Lung (tissue), 12 donors: ENCODE data around the gene JDP2. TPM values are rescaled to one million over a fixed set of nuclear protein-coding genes. Genes with fewer than 3 reads are reported as not detected.

Experiments
- ATAC-seq: fragments of 200-7000 bp; cut with Tn5 transposase; one replicate; pipeline ENCODE4 v1.9.1; 2020; ENCODE audit warnings: moderate number of reproducible peaks; ENCODE audit not compliant: insufficient read depth, low FRiP score
- DNase-seq, 3 donors: peaks; one replicate each; pipeline ENCODE4 v3.0.0-alpha.2; 2013 to 2017
- H3K27ac ChIP-seq, 2 donors: one replicate each; pipeline ENCODE4 v1.5.1; 2013; ENCODE audit warnings: mild to moderate bottlenecking in 2 of 2, moderate library complexity in 2 of 2, control low read depth in 1 of 2, inconsistent platforms in 1 of 2, low read depth in 1 of 2, low read length in 1 of 2
- H3K27me3 ChIP-seq, 3 donors: one replicate each; pipeline ENCODE4 v1.5.1; 2013; ENCODE audit warnings: low read length in 2 of 3; ENCODE audit not compliant: control insufficient read depth in 3 of 3, insufficient read depth in 3 of 3
- H3K36me3 ChIP-seq, 4 donors: one replicate each; pipeline ENCODE4 v1.5.1; 2013; ENCODE audit warnings: low read length in 4 of 4, mild to moderate bottlenecking in 1 of 4, moderate library complexity in 1 of 4; ENCODE audit not compliant: control insufficient read depth in 4 of 4, insufficient read depth in 4 of 4
- H3K4me1 ChIP-seq, 5 donors: one replicate each; pipeline ENCODE4 v1.5.1; 2013; ENCODE audit warnings: low read length in 5 of 5, mild to moderate bottlenecking in 2 of 5, moderate library complexity in 1 of 5; ENCODE audit not compliant: control insufficient read depth in 5 of 5, insufficient read depth in 5 of 5
- H3K4me3 ChIP-seq: one replicate; pipeline ENCODE4 v1.5.1; 2013; ENCODE audit warnings: mild to moderate bottlenecking, control low read depth, moderate library complexity
- H3K9ac ChIP-seq, 2 donors: one replicate each; pipeline ENCODE4 v1.5.1; 2013; ENCODE audit warnings: low read length in 2 of 2, control low read depth in 1 of 2; ENCODE audit not compliant: insufficient read depth in 1 of 2
- H3K9me3 ChIP-seq, 4 donors: one replicate each; pipeline ENCODE4 v1.5.1; 2013; ENCODE audit warnings: low read length in 3 of 4, mild to moderate bottlenecking in 1 of 4, moderate library complexity in 1 of 4; ENCODE audit not compliant: control insufficient read depth in 4 of 4, insufficient read depth in 3 of 4
- WGBS, 2 donors: extraction: QIAGEN DNeasy Blood & Tissue Kit; methylation state at CpG; one replicate each; pipeline ENCODE4 v1.1.7; 2013; 5-methylcytosine and 5-hydroxymethylcytosine counted together
- polyA plus RNA-seq, 2 donors: library from polyadenylated mRNA; stranded (reverse); fragments of 200-250 nt; gene quantifications; one replicate each; pipeline ENCODE4 v1.2.1, GENCODE V29; 2013
- total RNA-seq, 2 donors: library from RNA; depleted of rRNA in 1 of 2; stranded (reverse); fragments of >200 nt in 1 of 2; gene quantifications; one replicate each; pipeline ENCODE4 v1.2.1, GENCODE V29; 2014 to 2021
- TF ChIP-seq, protein P1 (sequence below): IDR thresholded peaks from 2 replicates; pipeline ENCODE4 v1.5.1; 2012; ENCODE audit warnings: mild to moderate bottlenecking; ENCODE audit errors: control extremely low read depth, extremely low read depth
- donor health status: control.
- donor health status: control.
- donor health status: Bipolar disorder and iron deficiency.
- donor health status: healthy.
- donor health status: DM: yes; HTN: yes; CAD: no.

JDP2 gene
- total and polyA plus RNA-seq, 4 donors = 34.8 to 88.9 (median 57.7) TPM

- Histone ChIP-seq H3K9ac (peak overlapping the region in 1 of 2 donors; percentile 69), H3K27me3 (no peaks in the 10 kb centered on the region), H3K27ac (peak overlapping the region; percentile 30 to 91), H3K36me3 (peaks cover 0 to 14% (median 2%) of the 10 kb centered on the region in 4 donors), H3K4me3 (no peak overlapping the region), H3K4me1 (peaks cover 22 to 72% (median 41%) of the 10 kb centered on the region in 5 donors), H3K9me3 (no peaks in the 10 kb centered on the region)
- WGBS, 2 donors = 43 to 51% methylated on average over 14 of the region's 14 CpGs
- DNase-seq (peak; percentile 93 to 94 (median 94)), ATAC-seq (peak; percentile 50)
- TF ChIP-seq, protein P1, sequence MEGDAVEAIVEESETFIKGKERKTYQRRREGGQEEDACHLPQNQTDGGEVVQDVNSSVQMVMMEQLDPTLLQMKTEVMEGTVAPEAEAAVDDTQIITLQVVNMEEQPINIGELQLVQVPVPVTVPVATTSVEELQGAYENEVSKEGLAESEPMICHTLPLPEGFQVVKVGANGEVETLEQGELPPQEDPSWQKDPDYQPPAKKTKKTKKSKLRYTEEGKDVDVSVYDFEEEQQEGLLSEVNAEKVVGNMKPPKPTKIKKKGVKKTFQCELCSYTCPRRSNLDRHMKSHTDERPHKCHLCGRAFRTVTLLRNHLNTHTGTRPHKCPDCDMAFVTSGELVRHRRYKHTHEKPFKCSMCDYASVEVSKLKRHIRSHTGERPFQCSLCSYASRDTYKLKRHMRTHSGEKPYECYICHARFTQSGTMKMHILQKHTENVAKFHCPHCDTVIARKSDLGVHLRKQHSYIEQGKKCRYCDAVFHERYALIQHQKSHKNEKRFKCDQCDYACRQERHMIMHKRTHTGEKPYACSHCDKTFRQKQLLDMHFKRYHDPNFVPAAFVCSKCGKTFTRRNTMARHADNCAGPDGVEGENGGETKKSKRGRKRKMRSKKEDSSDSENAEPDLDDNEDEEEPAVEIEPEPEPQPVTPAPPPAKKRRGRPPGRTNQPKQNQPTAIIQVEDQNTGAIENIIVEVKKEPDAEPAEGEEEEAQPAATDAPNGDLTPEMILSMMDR = no peak
Observed at GRCh38 chr14:75452900-75453816, 25.3 kb downstream of the JDP2 start.

GRCh38 chr14:75453817-75454434, 26.1 kb downstream of the JDP2 start:
- 56 to 75% methylated on average over 14 of the region's 14 CpGs for WGBS, 2 donors

DNA sequence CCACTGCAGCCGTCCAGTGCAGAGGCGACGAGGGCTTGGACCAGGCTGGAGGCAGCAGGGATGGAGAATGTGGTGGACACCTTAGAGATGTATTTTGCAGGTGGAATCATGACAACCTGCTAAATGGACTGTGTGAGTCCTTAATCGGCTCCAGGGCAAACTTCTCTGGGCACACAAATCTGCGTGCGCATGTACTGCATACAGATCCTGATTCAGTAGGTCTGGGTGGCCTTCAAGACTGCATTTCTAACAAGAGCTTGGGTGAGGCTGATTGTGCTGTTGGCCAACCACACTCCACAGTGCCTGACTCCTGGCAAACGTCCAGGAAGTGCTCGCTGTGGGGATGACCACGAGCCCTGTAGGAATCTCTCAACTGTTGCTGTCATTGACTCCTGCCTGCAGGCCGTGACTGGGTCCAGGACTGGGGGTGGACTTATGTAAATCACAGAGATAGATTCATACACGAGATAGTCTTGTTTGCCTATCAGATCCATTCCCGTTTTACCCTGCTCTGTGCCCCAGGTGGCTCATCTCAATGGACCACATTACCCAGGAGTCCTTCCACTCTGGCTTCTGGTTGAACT, 27.2 kb downstream of the JDP2 start:
- no peaks in the 10 kb centered on the region for H3K9me3 ChIP-seq
- no peak overlapping the region for H3K9ac ChIP-seq
- H3K27ac ChIP-seq = peak overlapping the region; percentile 24 to 47
- WGBS, 2 donors = 57 to 60% methylated on average over 12 of the region's 12 CpGs
- TF ChIP-seq, protein P1 = no peak
- DNase-seq = peak; percentile 73 to 85 (median 76)
- H3K4me1 ChIP-seq = peaks cover 22 to 67% (median 39%) of the 10 kb centered on the region in 5 donors
- H3K4me3 ChIP-seq = no peak overlapping the region
- H3K36me3 ChIP-seq = peaks cover 0 to 16% (median 2%) of the 10 kb centered on the region in 4 donors
- H3K27me3 ChIP-seq = no peaks in the 10 kb centered on the region
- no peak for ATAC-seq

More at GRCh38 chr14:75453817-75454434, 26.1 kb downstream of the JDP2 start:
- H3K27me3 ChIP-seq = no peaks in the 10 kb centered on the region
- DNase-seq (no peak), ATAC-seq (no peak)
- TF ChIP-seq, protein P1 = no peak
- H3K36me3 ChIP-seq = peaks cover 0 to 15% (median 2%) of the 10 kb centered on the region in 4 donors
- H3K9me3 ChIP-seq = no peaks in the 10 kb centered on the region
- no peak overlapping the region for H3K4me3 ChIP-seq
- H3K4me1 ChIP-seq = peaks cover 22 to 69% (median 41%) of the 10 kb centered on the region in 5 donors
- H3K27ac ChIP-seq = peak overlapping the region in 1 of 2 donors; percentile 91
- H3K9ac ChIP-seq = peak overlapping the region in 1 of 2 donors; percentile 69
